ENCODE data around the gene AP2A2. TPM values are rescaled to one million over a fixed set of nuclear protein-coding genes. Genes with fewer than 3 reads are reported as not detected.

Gene AP2A2
- total RNA-seq, 1 experiment from 2014 or later, result 39.4 TPM

GRCh38 chr11:928786-929185 is 3.1 kb downstream of the AP2A2 start:
- CTCF ChIA-PET, result no interaction called here
- peaks cover 20% of the 10 kb centered on the region; the same call in 1 of the 2 replicates for H3K79me2 ChIP-seq (ENCODE audit: low read depth)
- no peaks in the 10 kb centered on the region for H3F3A ChIP-seq (ENCODE audit: insufficient read depth, low read depth)
- no peak overlapping the region for H2AFZ ChIP-seq
- no peaks in the 10 kb centered on the region for H3K36me3 ChIP-seq (ENCODE audit: low read depth)
- POLR2A ChIA-PET (ENCODE audit: unreplicated experiment), result no interaction called here
- H3K4me1 ChIP-seq (replicated peaks; ENCODE audit: insufficient read depth), result no peaks in the 10 kb centered on the region
- intact Hi-C loops (cut with micrococcal nuclease; ENCODE audit: unreplicated experiment), result loop anchor here (5.0 kb wide), 1 partner anchor 124 kb away; no protein-coding TSS in a partner anchor
- H3K9me3 ChIP-seq (ENCODE audit: insufficient read depth, low read depth), result no peaks in the 10 kb centered on the region
- no peaks in the 10 kb centered on the region for H3K9me2 ChIP-seq (ENCODE audit: insufficient read depth)
- no peak for DNase-seq
- H3K4me2 ChIP-seq, result no peak overlapping the region
- no peaks in the 10 kb centered on the region for H3K27me3 ChIP-seq (ENCODE audit: insufficient read depth, low read depth)
- H3K27ac ChIP-seq, result no peak overlapping the region
- no TSS peak for BruUV-seq (replicated peaks)
- H4K20me1 ChIP-seq (ENCODE audit: insufficient read depth), result peaks cover 6% of the 10 kb centered on the region; the same call in 1 of the 2 replicates
- H3K4me3 ChIP-seq, result no peak overlapping the region
- TF ChIP-seq CTCF (conservative IDR thresholded peaks at IDR 0.05) (no peak), EZH2 (IDR thresholded peaks at IDR 0.05; ENCODE audit: low read depth) (no peak)

DNA sequence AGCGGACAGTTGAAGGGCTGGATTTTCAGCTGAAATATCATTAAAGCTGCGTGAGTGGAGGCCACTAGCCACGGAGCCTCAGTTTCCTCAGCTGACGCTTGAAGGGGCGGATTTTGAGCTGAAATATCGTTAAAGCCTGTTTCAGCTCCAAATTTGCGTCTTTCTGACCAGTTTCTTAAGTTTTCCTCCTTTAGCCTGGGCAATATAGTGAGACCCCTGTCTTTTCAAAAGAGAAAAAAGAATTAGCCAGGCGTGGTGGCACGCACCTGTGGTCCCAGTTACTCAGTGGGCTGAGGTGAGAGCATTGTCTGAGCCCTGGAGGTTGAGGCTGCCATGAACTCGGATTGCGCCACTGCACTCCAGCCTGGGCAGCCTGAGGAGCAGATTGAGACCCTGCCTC is 3.7 kb downstream of the AP2A2 start:
- Histone ChIP-seq H4K20me1 (ENCODE audit: insufficient read depth) (peaks cover 8% of the 10 kb centered on the region; the same call in 1 of the 2 replicates), H3K36me3 (ENCODE audit: low read depth) (no peaks in the 10 kb centered on the region), H2AFZ (no peak overlapping the region), H3K27ac (no peak overlapping the region), H3K4me3 (no peak overlapping the region), H3K9me3 (ENCODE audit: insufficient read depth, low read depth) (no peaks in the 10 kb centered on the region), H3K79me2 (ENCODE audit: low read depth) (peaks cover 20% of the 10 kb centered on the region; the same call in 1 of the 2 replicates), H3K9me2 (ENCODE audit: insufficient read depth) (no peaks in the 10 kb centered on the region), H3F3A (ENCODE audit: insufficient read depth, low read depth) (no peaks in the 10 kb centered on the region), H3K4me1 (replicated peaks; ENCODE audit: insufficient read depth) (no peaks in the 10 kb centered on the region), H3K4me2 (no peak overlapping the region), H3K27me3 (ENCODE audit: insufficient read depth, low read depth) (no peaks in the 10 kb centered on the region)
- no peak for DNase-seq
- POLR2A ChIA-PET (ENCODE audit: unreplicated experiment), result no interaction called here
- CTCF ChIA-PET, result no interaction called here
- intact Hi-C loops (cut with micrococcal nuclease; ENCODE audit: unreplicated experiment), result loop anchor here (5.0 kb wide), 1 partner anchor 123 kb away; no protein-coding TSS in a partner anchor
- no TSS peak for BruUV-seq (replicated peaks)
- TF ChIP-seq CTCF (conservative IDR thresholded peaks at IDR 0.05) (no peak), EZH2 (IDR thresholded peaks at IDR 0.05; ENCODE audit: low read depth) (no peak)

- no peaks in the 10 kb centered on the region for H3K36me3 ChIP-seq (ENCODE audit: low read depth)
- ChIA-PET POLR2A (ENCODE audit: unreplicated experiment) (interaction anchor here (0.7 kb wide), 1 partner anchor 140 kb away, joined by 25 read pairs; no protein-coding TSS in a partner anchor), CTCF (no interaction called here)
- no peak overlapping the region for H3K27ac ChIP-seq
- H3K4me2 ChIP-seq, result no peak overlapping the region
- TF ChIP-seq EZH2 (IDR thresholded peaks at IDR 0.05; ENCODE audit: low read depth), result no peak
- no peak for TF ChIP-seq CTCF (conservative IDR thresholded peaks at IDR 0.05)
- intact Hi-C loops (cut with micrococcal nuclease; ENCODE audit: unreplicated experiment), result no loop called here
- H3F3A ChIP-seq (ENCODE audit: insufficient read depth, low read depth), result no peaks in the 10 kb centered on the region
- no peaks in the 10 kb centered on the region for H3K9me2 ChIP-seq (ENCODE audit: insufficient read depth)
- H4K20me1 ChIP-seq (ENCODE audit: insufficient read depth), result peaks cover 8% of the 10 kb centered on the region; the same call in 1 of the 2 replicates
- H3K27me3 ChIP-seq (ENCODE audit: insufficient read depth, low read depth), result no peaks in the 10 kb centered on the region
- no peak overlapping the region for H2AFZ ChIP-seq
- no peaks in the 10 kb centered on the region for H3K4me1 ChIP-seq (replicated peaks; ENCODE audit: insufficient read depth)
- no peak for DNase-seq
- peaks cover 20% of the 10 kb centered on the region; the same call in 1 of the 2 replicates for H3K79me2 ChIP-seq (ENCODE audit: low read depth)
- no peaks in the 10 kb centered on the region for H3K9me3 ChIP-seq (ENCODE audit: insufficient read depth, low read depth)
- no TSS peak for BruUV-seq (replicated peaks)
- no peak overlapping the region for H3K4me3 ChIP-seq
These were observed 5.7 kb downstream of the AP2A2 start for GRCh38 chr11:931385-931784.

Data from PC-9 (cell line).